Keratinocyte (primary cell): ENCODE results near the gene SERBP1.

ENCODE experiments used
- EZH2 ChIP-seq: IDR thresholded peaks from one replicate; pipeline ENCODE4 v1.6.1; 2012; ENCODE audit warnings: inconsistent platforms, mild to moderate bottlenecking, low read length, moderate library complexity
- TF ChIP-seq, protein P1 (sequence below), 3 experiments: IDR thresholded peaks in 1 of 3; conservative IDR thresholded peaks in 1 of 3; optimal IDR thresholded peaks in 1 of 3; 2 replicates in 2 of 3; 3 replicates in 1 of 3; pipeline versions ENCODE3 to v1.5.1; 2011; ENCODE audit warnings: low read length in 3 of 3, mild to moderate bottlenecking in 3 of 3, moderate library complexity in 2 of 3, control low read depth in 1 of 3, inconsistent platforms in 1 of 3; ENCODE audit not compliant: insufficient read depth in 2 of 3; ENCODE audit errors: extremely low read depth in 1 of 3

DNA sequence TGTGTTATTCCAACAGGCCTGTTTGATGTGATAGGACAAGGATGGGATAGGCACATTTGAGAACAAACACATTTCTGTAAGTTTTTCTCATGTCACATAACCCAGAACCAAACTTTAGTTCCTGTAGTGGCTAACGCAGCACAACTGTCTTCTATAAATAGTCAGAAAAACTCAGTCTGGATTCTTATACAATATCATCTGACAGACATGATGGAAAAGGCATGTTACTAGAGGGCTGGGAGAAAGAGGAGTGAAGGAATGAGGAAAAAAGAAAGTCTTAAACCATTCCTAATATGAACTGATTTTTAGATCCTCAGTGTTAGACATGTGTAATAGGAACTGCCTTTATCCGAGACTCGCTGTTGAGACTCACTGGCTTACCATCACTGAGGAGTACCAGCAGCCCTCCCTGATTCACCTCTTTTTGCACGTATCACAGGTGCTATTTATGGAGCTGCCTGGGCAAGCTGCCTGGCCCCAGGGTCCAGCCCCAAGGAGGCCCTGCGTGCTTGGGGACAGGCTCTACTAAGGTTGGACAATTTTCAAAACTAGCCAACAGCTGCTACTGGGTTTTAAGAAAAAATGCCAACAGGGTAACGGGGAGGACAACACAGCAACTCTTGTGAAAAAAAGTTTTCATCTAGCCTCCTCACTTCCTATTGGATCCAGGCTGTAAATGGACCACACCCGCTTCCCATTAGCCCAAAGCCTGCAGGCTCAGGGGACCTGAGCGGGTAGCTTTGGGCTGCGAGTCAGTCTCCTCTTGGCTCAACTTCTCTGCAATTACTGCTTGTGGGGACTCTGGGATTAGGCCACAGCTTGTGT, 30.7 kb upstream of the SERBP1 start:
- TF ChIP-seq, protein P1, sequence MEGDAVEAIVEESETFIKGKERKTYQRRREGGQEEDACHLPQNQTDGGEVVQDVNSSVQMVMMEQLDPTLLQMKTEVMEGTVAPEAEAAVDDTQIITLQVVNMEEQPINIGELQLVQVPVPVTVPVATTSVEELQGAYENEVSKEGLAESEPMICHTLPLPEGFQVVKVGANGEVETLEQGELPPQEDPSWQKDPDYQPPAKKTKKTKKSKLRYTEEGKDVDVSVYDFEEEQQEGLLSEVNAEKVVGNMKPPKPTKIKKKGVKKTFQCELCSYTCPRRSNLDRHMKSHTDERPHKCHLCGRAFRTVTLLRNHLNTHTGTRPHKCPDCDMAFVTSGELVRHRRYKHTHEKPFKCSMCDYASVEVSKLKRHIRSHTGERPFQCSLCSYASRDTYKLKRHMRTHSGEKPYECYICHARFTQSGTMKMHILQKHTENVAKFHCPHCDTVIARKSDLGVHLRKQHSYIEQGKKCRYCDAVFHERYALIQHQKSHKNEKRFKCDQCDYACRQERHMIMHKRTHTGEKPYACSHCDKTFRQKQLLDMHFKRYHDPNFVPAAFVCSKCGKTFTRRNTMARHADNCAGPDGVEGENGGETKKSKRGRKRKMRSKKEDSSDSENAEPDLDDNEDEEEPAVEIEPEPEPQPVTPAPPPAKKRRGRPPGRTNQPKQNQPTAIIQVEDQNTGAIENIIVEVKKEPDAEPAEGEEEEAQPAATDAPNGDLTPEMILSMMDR (optimal IDR thresholded peaks at IDR 0.05 in 1 of 3, IDR thresholded peaks at IDR 0.05 in 1 of 3, conservative IDR thresholded peaks at IDR 0.05 in 1 of 3; ENCODE audit: extremely low read depth in 1 of 3, insufficient read depth in 2 of 3, low read length in 3 of 3) = no peak
- no peak for TF ChIP-seq EZH2
